ENCODE measurements around the gene DUSP1. TPM values are rescaled to one million over a fixed set of nuclear protein-coding genes. Genes with fewer than 3 reads are reported as not detected.

DUSP1 gene
- total RNA-seq, 3 donors from 2014 or later: 752 to 1,562 (median 1,015) TPM

DNA sequence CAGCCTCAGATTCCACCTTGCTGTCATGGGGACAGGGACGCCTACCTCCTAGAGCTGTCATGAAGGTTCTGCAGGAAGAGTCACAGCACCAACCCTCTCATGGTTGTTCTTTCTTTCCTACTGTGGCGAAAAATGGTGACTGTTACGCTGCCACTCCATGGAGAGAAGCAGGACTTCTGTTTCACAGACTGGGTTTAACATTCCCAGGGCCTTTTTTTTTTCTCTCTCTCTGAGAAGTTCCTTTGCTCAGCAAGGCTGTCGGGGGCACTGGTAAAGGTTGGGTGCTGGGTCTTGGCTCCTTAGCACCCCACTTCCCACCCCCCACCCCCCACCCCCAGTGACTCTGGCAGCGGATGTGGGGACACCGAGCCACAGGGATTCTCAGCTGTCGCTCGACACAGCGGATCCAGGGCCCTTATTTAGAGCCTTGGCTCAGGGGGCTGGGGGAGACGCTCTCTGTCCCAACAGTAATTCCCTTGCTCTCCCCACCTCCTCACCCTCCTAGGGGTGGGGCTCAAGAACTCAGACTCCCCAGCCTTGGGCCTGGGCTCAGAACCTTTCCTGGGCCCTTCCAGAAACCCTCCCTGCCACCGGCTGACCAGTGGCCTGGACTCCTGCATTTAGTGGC lies 34.4 kb downstream of the DUSP1 start:
- Histone ChIP-seq H3K27ac (peak overlapping the region in 1 of 2 donors; percentile 100), H3K4me1 (peaks cover 24% of the 10 kb centered on the region in 2 donors), H3K9me3 (no peaks in the 10 kb centered on the region), H3K27me3 (no peaks in the 10 kb centered on the region), H3K4me3 (no peak overlapping the region), H3K36me3 (no peaks in the 10 kb centered on the region)
- no peak for TF ChIP-seq POLR2AphosphoS5 (IDR thresholded peaks at IDR 0.05)
- TF ChIP-seq, protein P1, sequence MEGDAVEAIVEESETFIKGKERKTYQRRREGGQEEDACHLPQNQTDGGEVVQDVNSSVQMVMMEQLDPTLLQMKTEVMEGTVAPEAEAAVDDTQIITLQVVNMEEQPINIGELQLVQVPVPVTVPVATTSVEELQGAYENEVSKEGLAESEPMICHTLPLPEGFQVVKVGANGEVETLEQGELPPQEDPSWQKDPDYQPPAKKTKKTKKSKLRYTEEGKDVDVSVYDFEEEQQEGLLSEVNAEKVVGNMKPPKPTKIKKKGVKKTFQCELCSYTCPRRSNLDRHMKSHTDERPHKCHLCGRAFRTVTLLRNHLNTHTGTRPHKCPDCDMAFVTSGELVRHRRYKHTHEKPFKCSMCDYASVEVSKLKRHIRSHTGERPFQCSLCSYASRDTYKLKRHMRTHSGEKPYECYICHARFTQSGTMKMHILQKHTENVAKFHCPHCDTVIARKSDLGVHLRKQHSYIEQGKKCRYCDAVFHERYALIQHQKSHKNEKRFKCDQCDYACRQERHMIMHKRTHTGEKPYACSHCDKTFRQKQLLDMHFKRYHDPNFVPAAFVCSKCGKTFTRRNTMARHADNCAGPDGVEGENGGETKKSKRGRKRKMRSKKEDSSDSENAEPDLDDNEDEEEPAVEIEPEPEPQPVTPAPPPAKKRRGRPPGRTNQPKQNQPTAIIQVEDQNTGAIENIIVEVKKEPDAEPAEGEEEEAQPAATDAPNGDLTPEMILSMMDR (IDR thresholded peaks at IDR 0.05): no peak
- no peak for TF ChIP-seq POLR2A (IDR thresholded peaks at IDR 0.05)
- no peak for DNase-seq (ENCODE audit: low spot score in 2 of 2)
- intact Hi-C loops (cut with DNase I; ENCODE audit: low total_unique reads): no loop called here

DNA sequence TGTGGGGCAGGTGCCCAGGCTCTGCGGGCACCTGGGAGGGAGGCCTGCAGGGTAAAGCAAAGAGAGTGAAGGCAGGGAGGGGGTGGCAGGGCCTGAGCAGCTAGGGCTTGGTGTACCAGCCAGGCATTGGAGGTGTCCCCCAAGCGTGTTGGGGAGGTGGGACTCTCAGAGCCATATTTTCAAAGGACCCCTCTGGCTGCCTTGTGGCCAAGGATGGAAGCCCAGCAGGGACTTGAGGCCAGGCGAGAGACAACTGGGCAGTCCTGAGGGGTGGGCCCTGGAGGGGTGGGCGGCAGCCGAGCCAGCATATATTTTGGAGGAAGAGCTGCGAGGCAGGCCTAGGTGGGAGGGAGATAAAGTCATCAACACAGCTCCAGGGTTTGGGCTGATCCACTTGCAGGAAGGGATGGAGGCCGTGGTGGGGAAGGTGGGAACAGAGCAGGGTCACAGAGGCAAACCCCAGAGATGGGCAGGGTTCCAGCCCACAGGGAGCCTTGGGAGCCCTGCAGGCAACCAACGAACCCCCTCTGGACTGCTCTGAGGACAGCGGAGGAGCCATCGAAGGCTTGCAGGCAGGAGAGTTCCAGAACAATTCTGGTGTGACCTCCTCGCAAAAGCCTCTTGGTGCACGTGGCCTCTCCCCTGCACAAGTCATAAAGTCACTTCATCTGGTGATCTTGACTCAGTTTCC lies 35.7 kb downstream of the DUSP1 start:
- DNase-seq (ENCODE audit: low spot score in 2 of 2): no peak
- intact Hi-C loops (cut with DNase I; ENCODE audit: low total_unique reads): no loop called here
- TF ChIP-seq POLR2AphosphoS5 (IDR thresholded peaks at IDR 0.05) (no peak), POLR2A (IDR thresholded peaks at IDR 0.05) (no peak)
- TF ChIP-seq, protein P1 (IDR thresholded peaks at IDR 0.05): no peak

DNA sequence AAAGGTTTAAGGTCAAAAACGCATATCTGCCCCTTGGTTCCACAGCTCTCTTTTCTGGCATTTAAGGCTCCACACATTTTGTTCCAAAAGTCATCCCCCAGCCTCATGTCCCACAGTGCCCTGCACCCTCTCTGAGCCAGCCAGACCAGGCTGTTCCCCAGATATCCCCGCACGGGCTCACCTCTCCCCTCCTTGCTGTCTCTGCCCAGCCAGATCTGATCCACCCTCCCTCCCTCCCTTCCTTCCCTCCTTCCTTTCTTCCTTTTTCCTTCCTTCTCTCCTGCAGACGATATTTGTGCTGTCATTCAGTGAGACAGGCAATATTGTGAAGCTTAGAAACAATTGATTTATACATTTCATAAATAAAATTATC lies 37.0 kb downstream of the DUSP1 start:
- peaks cover 24 to 31% of the 10 kb centered on the region in 2 donors for H3K4me1 ChIP-seq
- no peaks in the 10 kb centered on the region for H3K27me3 ChIP-seq
- intact Hi-C loops (cut with DNase I; ENCODE audit: low total_unique reads): no loop called here

More for the DNA sequence above, 35.7 kb downstream of the DUSP1 start:
- no peak overlapping the region for H3K4me3 ChIP-seq
- no peaks in the 10 kb centered on the region for H3K9me3 ChIP-seq
- peak overlapping the region; percentile 99 to 100 for H3K27ac ChIP-seq
- no peaks in the 10 kb centered on the region for H3K36me3 ChIP-seq
- no peaks in the 10 kb centered on the region for H3K27me3 ChIP-seq
- peaks cover 24 to 31% of the 10 kb centered on the region in 2 donors for H3K4me1 ChIP-seq

DNA sequence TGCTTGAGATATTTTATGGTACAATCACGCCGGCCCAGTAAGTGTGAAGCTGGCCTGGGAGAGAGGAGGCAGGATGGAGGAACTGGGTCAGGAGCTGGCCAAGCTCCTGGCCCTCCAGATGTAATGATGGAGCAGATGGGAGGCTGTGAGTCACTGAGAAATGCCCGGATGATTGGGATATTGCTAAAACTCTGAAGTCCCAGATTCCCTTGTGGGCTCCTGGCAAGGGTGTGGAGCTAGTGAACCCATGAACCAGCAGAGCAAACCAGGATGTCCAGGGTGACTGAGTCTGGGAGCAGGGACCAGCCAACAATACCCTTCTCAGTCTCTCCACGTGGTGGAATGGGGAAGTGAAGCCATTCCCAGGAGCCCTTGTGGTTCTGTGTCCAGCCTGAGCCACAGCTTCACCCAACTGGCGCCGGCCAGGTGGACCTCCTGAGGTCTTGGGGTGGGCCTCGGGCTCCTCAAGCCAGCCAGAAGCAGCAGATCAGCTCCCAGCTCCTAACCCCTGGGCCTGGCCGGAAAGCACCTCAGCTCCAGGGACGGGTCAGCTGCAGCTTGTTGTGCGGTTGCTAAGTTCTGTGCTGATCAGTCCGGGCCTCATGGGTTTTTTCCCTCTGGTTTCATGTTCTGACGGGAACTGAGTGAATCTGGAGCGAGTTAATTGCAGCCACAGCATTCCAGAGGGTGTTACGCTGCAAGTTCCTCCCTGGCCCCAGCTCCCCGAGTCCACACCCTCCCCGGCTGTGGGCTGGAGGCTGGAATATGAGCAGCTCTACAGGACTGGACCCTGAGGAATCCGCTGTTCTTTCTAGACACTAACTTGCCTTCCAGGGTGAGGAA lies 37.6 kb downstream of the DUSP1 start:
- Histone ChIP-seq H3K9me3 (no peaks in the 10 kb centered on the region), H3K27me3 (no peaks in the 10 kb centered on the region), H3K36me3 (no peaks in the 10 kb centered on the region), H3K4me3 (peak overlapping the region in 2 of 3 donors; percentile 6 to 55), H3K4me1 (peaks cover 24 to 31% of the 10 kb centered on the region in 2 donors), H3K27ac (peak overlapping the region; percentile 99 to 100)
- TF ChIP-seq POLR2A (IDR thresholded peaks at IDR 0.05) (peak; percentile 13), POLR2AphosphoS5 (IDR thresholded peaks at IDR 0.05) (peak; percentile 40 to 82 (median 48))
- TF ChIP-seq, protein P1 (IDR thresholded peaks at IDR 0.05): peak in 2 of 3 donors; percentile 22 to 37
- intact Hi-C loops (cut with DNase I; ENCODE audit: low total_unique reads): no loop called here
- DNase-seq (ENCODE audit: low spot score in 2 of 2): peak; percentile 69 to 93

More for the DNA sequence above, 37.0 kb downstream of the DUSP1 start:
- Histone ChIP-seq H3K36me3 (no peaks in the 10 kb centered on the region), H3K9me3 (no peaks in the 10 kb centered on the region), H3K27ac (peak overlapping the region; percentile 99 to 100), H3K4me3 (peak overlapping the region in 1 of 3 donors; percentile 55)
- TF ChIP-seq POLR2AphosphoS5 (IDR thresholded peaks at IDR 0.05): no peak
- no peak for TF ChIP-seq POLR2A (IDR thresholded peaks at IDR 0.05)
- TF ChIP-seq, protein P1 (IDR thresholded peaks at IDR 0.05): no peak
- no peak for DNase-seq (ENCODE audit: low spot score in 2 of 2)
